ENCODE measurements around the gene RNFT2. TPM values are rescaled to one million over a fixed set of nuclear protein-coding genes. Genes with fewer than 3 reads are reported as not detected.

RNFT2 gene
- polyA plus RNA-seq, 2 of the 4 experiments (the other 2 are of a cell fraction), result 2.6 to 7.2 TPM

DNA sequence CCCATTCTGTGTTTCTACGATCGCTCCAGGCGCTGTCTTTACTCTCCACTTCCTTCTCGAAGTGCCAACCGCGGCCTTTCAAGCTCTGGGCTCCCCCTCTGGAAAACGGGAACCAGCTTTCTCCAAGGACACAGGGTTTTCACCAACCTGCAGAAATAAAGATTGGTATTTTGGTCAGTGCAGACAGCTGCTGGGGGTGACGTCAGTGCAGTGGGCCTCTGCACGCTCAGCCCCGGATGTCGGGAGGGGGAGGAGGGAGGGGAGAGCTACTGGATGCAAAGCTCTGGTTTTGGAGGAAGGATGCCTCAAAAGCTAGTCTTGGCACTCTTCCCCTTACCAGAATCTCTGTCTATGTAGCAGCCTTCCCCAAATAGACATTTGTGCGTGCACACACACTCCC, 123.2 kb downstream of the RNFT2 start:
- no peaks in the 10 kb centered on the region for H3K9me3 ChIP-seq
- ChIA-PET POLR2A (interaction anchor here (0.6 kb wide), 1 partner anchor 124 kb away, joined by 3 read pairs; the partner anchor contains the start of gene SPRING1), CTCF (interaction anchor here (0.7 to 1.1 kb wide), 2 partner anchors 10 to 11 kb away, joined by 3 read pairs; no protein-coding TSS in a partner anchor)
- WGBS (ENCODE audit: missing lambda C conversion rate), result 50% methylated on average over 12 of the region's 12 CpGs
- ATAC-seq (peak; percentile 36 to 57; a peak in 3 of 6 replicates), DNase-seq (ENCODE audit: low read depth in 1 of 2, low spot score in 1 of 2) (no peak), FAIRE-seq (no peak)
- no peak for TF ChIP-seq NR3C1 (IDR thresholded peaks at IDR 0.05)
- no peak for TF ChIP-seq HEYL (CRISPR knock-in tag; IDR thresholded peaks at IDR 0.05)
- peak overlapping the region; percentile 39 for H3K4me2 ChIP-seq
- no peak overlapping the region for H3K27ac ChIP-seq
- peaks cover 46% of the 10 kb centered on the region for H3K4me1 ChIP-seq
- no peak overlapping the region for H3K4me3 ChIP-seq

DNA sequence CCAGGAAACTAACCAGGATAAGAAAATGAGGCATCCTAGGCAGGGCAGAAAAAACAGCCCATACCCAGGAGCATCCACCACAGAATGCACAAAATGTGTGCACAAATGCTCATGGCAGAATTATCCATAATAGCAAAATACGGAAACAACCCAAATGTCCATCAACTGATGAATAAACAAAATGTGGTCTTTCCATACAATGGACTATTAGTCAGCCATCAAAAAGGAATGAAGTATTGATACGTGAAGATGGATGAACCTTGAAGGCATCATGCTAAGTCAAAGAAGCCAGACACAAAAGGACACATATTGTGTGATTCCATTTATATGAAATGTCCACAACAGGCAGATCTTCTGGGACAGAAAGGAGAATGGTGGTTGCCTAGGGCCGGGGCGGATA, 124.1 kb downstream of the RNFT2 start:
- WGBS (ENCODE audit: missing lambda C conversion rate), result 75% methylated on average over 4 of the region's 4 CpGs
- CTCF ChIA-PET, result interaction anchor here (1.1 to 1.3 kb wide), 2 partner anchors 10 to 136 kb away, joined by 3 read pairs; no protein-coding TSS in a partner anchor
- H3K9me3 ChIP-seq, result no peaks in the 10 kb centered on the region
- POLR2A ChIA-PET, result no interaction called here
- H3K27ac ChIP-seq, result no peak overlapping the region
- ATAC-seq, result no peak
- H3K4me2 ChIP-seq, result no peak overlapping the region
- no peak for TF ChIP-seq CBX2 (IDR thresholded peaks at IDR 0.05; ENCODE audit: borderline replicate concordance, low read depth)
- TF ChIP-seq, protein P1, sequence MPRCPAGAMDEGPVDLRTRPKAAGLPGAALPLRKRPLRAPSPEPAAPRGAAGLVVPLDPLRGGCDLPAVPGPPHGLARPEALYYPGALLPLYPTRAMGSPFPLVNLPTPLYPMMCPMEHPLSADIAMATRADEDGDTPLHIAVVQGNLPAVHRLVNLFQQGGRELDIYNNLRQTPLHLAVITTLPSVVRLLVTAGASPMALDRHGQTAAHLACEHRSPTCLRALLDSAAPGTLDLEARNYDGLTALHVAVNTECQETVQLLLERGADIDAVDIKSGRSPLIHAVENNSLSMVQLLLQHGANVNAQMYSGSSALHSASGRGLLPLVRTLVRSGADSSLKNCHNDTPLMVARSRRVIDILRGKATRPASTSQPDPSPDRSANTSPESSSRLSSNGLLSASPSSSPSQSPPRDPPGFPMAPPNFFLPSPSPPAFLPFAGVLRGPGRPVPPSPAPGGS (IDR thresholded peaks at IDR 0.05), result no peak
- TF ChIP-seq ZFP36 (IDR thresholded peaks at IDR 0.05; ENCODE audit: borderline replicate concordance, partially characterized antibody), result no peak
- no peak for TF ChIP-seq NFE2L2 (conservative IDR thresholded peaks at IDR 0.05; ENCODE audit: low read length)
- TF ChIP-seq HOXB5 (CRISPR knock-in tag; IDR thresholded peaks at IDR 0.05), result no peak
- TF ChIP-seq E2F6 (IDR thresholded peaks at IDR 0.05; ENCODE audit: borderline replicate concordance, low read depth), result no peak
- TF ChIP-seq SMC3 (IDR thresholded peaks at IDR 0.05), result no peak
- no peak for TF ChIP-seq CEBPB (IDR thresholded peaks at IDR 0.05)
- TF ChIP-seq MAFK (IDR thresholded peaks at IDR 0.05; ENCODE audit: partially characterized antibody), result no peak
- no peak for DNase-seq (ENCODE audit: low read depth in 1 of 2, low spot score in 1 of 2)
- no peak for FAIRE-seq
- peaks cover 46% of the 10 kb centered on the region for H3K4me1 ChIP-seq
- no peak overlapping the region for H3K4me3 ChIP-seq

DNA sequence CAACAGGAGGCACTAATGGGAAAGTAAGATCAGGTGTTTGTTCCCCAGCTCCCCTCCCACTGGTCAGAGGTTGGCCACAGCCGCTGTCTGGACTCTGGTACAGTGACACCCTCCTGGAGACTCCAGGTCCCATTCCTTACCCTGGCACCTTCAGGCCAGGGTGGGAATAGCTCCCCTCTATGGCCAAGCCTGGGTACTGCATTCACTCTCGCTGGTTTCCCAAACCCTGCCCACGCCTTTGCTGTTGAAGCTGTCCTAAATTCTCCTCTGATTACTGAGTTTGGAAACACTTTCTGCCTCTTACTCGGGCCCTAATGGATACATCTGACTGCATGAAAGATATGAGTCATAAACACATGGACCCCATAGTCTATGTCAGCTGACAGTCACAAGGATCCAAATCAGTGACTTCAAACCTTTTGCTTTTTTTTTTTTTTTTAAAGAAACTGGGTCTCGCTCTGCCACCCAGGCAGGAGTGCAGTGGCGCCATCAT, 125.2 kb downstream of the RNFT2 start:
- no peak overlapping the region for H3K4me2 ChIP-seq
- CTCF ChIA-PET, result interaction anchor here (1.1 to 1.9 kb wide), 5 partner anchors 9 to 137 kb away, joined by 3 to 20 read pairs (median 4); partner anchors contain the start of gene HRK
- WGBS (ENCODE audit: missing lambda C conversion rate), result 49% methylated on average over 6 of the region's 6 CpGs
- DNase-seq (ENCODE audit: low read depth in 1 of 2, low spot score in 1 of 2) (peak in 1 of 2 experiments; percentile 65), FAIRE-seq (no peak), ATAC-seq (peak; percentile 44 to 55; a peak in 4 of 6 replicates)
- POLR2A ChIA-PET, result interaction anchor here (0.9 kb wide), 1 partner anchor 54 kb away, joined by 7 read pairs; no protein-coding TSS in a partner anchor
- H3K4me3 ChIP-seq, result no peak overlapping the region
- peak overlapping the region in 1 of 2 experiments; percentile 73; a peak in 2 of 6 replicates for H3K27ac ChIP-seq
- TF ChIP-seq RARB (CRISPR knock-in tag; IDR thresholded peaks at IDR 0.05) (no peak), GATA3 (IDR thresholded peaks at IDR 0.05; ENCODE audit: borderline replicate concordance) (no peak), CTCF (IDR thresholded peaks at IDR 0.05) (peak; percentile 46), RAD21 (conservative IDR thresholded peaks at IDR 0.05 in 1 of 2, IDR thresholded peaks at IDR 0.05 in 1 of 2) (0 out of 5 replicates have a peak, but pooled peaks of 1 of the 2 experiments have one; percentile 25), SMC3 (IDR thresholded peaks at IDR 0.05) (peak; percentile 5; the same call in 1 of the 3 replicates), FOSL2 (IDR thresholded peaks at IDR 0.05) (no peak), FOSL2 (CRISPR knock-in tag; IDR thresholded peaks at IDR 0.05) (peak; percentile 39; the same call in 1 of the 2 replicates)
- H3K9me3 ChIP-seq, result no peaks in the 10 kb centered on the region
- H3K4me1 ChIP-seq, result peaks cover 46% of the 10 kb centered on the region
